HepG2 (cell line): ENCODE data around the gene TNKS1BP1. TPM values are rescaled to one million over a fixed set of nuclear protein-coding genes. Genes with fewer than 3 reads are reported as not detected.

Source experiments
- ATF3 ChIP-seq: sonication (generic); formaldehyde crosslinking; IDR thresholded peaks from 2 replicates; pipeline ENCODE4 v1.4.0; 2020; ENCODE audit warnings: missing genetic modification reagents
- BCLAF1 ChIP-seq: fragments of 450-650 bp; IDR thresholded peaks from 2 replicates; pipeline ENCODE4 v1.6.1; 2017; ENCODE audit warnings: mild to moderate bottlenecking
- DRAP1 ChIP-seq: IDR thresholded peaks from 2 replicates; pipeline ENCODE4 v1.6.1; 2016; ENCODE audit warnings: missing genetic modification reagents, missing compliant biosample characterization
- POGZ ChIP-seq: sonication (generic); formaldehyde crosslinking; IDR thresholded peaks from 2 replicates; pipeline ENCODE4 v1.4.0; 2020; ENCODE audit warnings: mild to moderate bottlenecking, missing genetic modification reagents
- THRA ChIP-seq: sonication (generic); formaldehyde crosslinking; IDR thresholded peaks from 2 replicates; pipeline ENCODE4 v1.4.0; 2020; ENCODE audit warnings: missing genetic modification reagents, borderline replicate concordance
- ZBTB14 ChIP-seq: sonication (generic); formaldehyde crosslinking; IDR thresholded peaks from 2 replicates; pipeline ENCODE4 v1.4.0; 2020; ENCODE audit warnings: missing genetic modification reagents
- ZBTB2 ChIP-seq: sonication (generic); formaldehyde crosslinking; IDR thresholded peaks from 2 replicates; pipeline ENCODE4 v1.8.0; 2022; ENCODE audit warnings: low read depth, missing genetic modification reagents
- ZMAT5 ChIP-seq: sonication (generic); formaldehyde crosslinking; IDR thresholded peaks from 2 replicates; pipeline ENCODE4 v1.5.0; 2020; ENCODE audit warnings: mild to moderate bottlenecking, low read depth, missing genetic modification reagents, borderline replicate concordance
- ZNF142 ChIP-seq: sonication (generic); formaldehyde crosslinking; IDR thresholded peaks from 2 replicates; pipeline ENCODE4 v1.4.0; 2020; ENCODE audit warnings: missing genetic modification reagents
- ZNF367 ChIP-seq: sonication (generic); formaldehyde crosslinking; IDR thresholded peaks from 2 replicates; pipeline ENCODE4 v1.4.0; 2020; ENCODE audit warnings: missing genetic modification reagents, borderline replicate concordance
- ZNF737 ChIP-seq: sonication (generic); formaldehyde crosslinking; IDR thresholded peaks from 2 replicates; pipeline ENCODE4 v1.5.0; 2020; ENCODE audit warnings: missing genetic modification reagents, mild to moderate bottlenecking, borderline replicate concordance
- ZNF781 ChIP-seq: sonication (generic); formaldehyde crosslinking; IDR thresholded peaks from 2 replicates; pipeline ENCODE4 v1.5.1; 2020; ENCODE audit warnings: borderline replicate concordance, mild to moderate bottlenecking, missing genetic modification reagents; ENCODE audit errors: not compliant biosample characterization
- ZNF816 ChIP-seq: sonication (generic); formaldehyde crosslinking; IDR thresholded peaks from 2 replicates; pipeline ENCODE4 v1.8.0; 2022; ENCODE audit warnings: missing genetic modification reagents, mild to moderate bottlenecking, borderline replicate concordance
- polyA plus RNA-seq, 8 experiments: library from polyadenylated mRNA; depleted of rRNA in 3 of 8; stranded (reverse) in 7 of 8; unstranded in 1 of 8; fragments of >200 nt; fragmentation: Illumina TruSeq in 4 of 8; extraction: Trizol in 4 of 8; gene quantifications; 2 replicates each; pipeline versions ENCODE4 v1.2.1 to v1.2.3, GENCODE V29; 2011 to 2016; ENCODE audit warnings: low read depth in 4 of 8, missing spikeins in 1 of 8, mixed read lengths in 1 of 8; ENCODE audit not compliant: insufficient read depth in 1 of 8
- total RNA-seq, 5 experiments: library from RNA; depleted of rRNA; stranded (reverse); fragments of >200 nt; fragmentation: Illumina TruSeq; extraction: Trizol; gene quantifications; 2 replicates each; pipeline ENCODE4 v1.2.3, GENCODE V29; 2016; ENCODE audit warnings: low read depth in 1 of 5

TNKS1BP1 gene
- total and polyA plus RNA-seq, 2 of the 13 experiments (the other 11 are each of a cell fraction or from before 2014, with no cell fraction given) = 13.7 to 15.0 TPM

- TF ChIP-seq THRA (CRISPR knock-in tag) (no peak), ZBTB14 (CRISPR knock-in tag) (no peak), ZNF737 (CRISPR knock-in tag) (no peak), POGZ (no peak), ZBTB2 (CRISPR knock-in tag) (no peak), ATF3 (CRISPR knock-in tag) (no peak), DRAP1 (CRISPR knock-in tag) (no peak), BCLAF1 (no peak), ZNF781 (CRISPR knock-in tag) (no peak), ZNF142 (CRISPR knock-in tag) (no peak), ZNF816 (no peak), ZNF367 (CRISPR knock-in tag) (no peak), ZMAT5 (CRISPR knock-in tag) (no peak)
Measured at GRCh38 chr11:57310630-57311086, 14.1 kb downstream of the TNKS1BP1 start (continued).
